ENCODE results near the gene BMX.

BMX gene

GRCh38 chrX:15500497-15500966 lies at the start of gene BMX:
BMX (plus strand) TSS chrX:15500807; CDS start chrX:15508354, 7,547 bp downstream.
- DNase-seq: no peak

GRCh38 chrX:15451913-15452312 lies 48.7 kb upstream of the BMX start:
- no peak for DNase-seq

GRCh38 chrX:15464704-15465103 lies 35.9 kb upstream of the BMX start:
- DNase-seq: no peak

- no peak for DNase-seq
Observed at GRCh38 chrX:15465347-15465746, 35.3 kb upstream of the BMX start.

- DNase-seq: peak; percentile 4
Observed at GRCh38 chrX:15465896-15466651, 34.5 kb upstream of the BMX start.

GRCh38 chrX:15468036-15468435 lies 32.6 kb upstream of the BMX start:
- peak; percentile 20 for DNase-seq

GRCh38 chrX:15469613-15470012 lies 31.0 kb upstream of the BMX start:
- DNase-seq: no peak

- DNase-seq: peak; percentile 76
Observed at GRCh38 chrX:15471028-15471427, 29.6 kb upstream of the BMX start.

- DNase-seq: no peak
Observed at GRCh38 chrX:15472531-15472930, 28.1 kb upstream of the BMX start.

GRCh38 chrX:15474028-15474427 lies 26.6 kb upstream of the BMX start:
- no peak for DNase-seq

- no peak for DNase-seq
Observed at GRCh38 chrX:15475021-15475420, 25.6 kb upstream of the BMX start.

GRCh38 chrX:15475486-15475885 lies 25.1 kb upstream of the BMX start:
- DNase-seq: no peak

- DNase-seq: no peak
Observed at GRCh38 chrX:15483891-15484290, 16.7 kb upstream of the BMX start.

GRCh38 chrX:15492469-15492868 lies 8.1 kb upstream of the BMX start:
- no peak for DNase-seq

GRCh38 chrX:15493118-15493962 lies 7.3 kb upstream of the BMX start, which contains the start of gene PIR:
PIR (minus strand) TSS chrX:15493333; CDS start chrX:15491257, 2,076 bp downstream.
- peak; percentile 85 for DNase-seq

- no peak for DNase-seq
Observed at GRCh38 chrX:15495801-15496200, 4.8 kb upstream of the BMX start.

- no peak for DNase-seq
Observed at GRCh38 chrX:15496824-15497223, 3.8 kb upstream of the BMX start.

GRCh38 chrX:15497865-15498264 lies 2.7 kb upstream of the BMX start:
- peak; percentile 69 for DNase-seq

- DNase-seq: no peak
Observed at GRCh38 chrX:15498741-15499140, 1.9 kb upstream of the BMX start.

GRCh38 chrX:15499976-15500375 lies 631 bp upstream of the BMX start:
- DNase-seq: no peak

GRCh38 chrX:15501506-15501905 lies 899 bp downstream of the BMX start:
- DNase-seq: no peak

- DNase-seq: no peak
Observed at GRCh38 chrX:15504661-15505060, 4.1 kb downstream of the BMX start.

GRCh38 chrX:15505101-15505500 lies 4.5 kb downstream of the BMX start:
- no peak for DNase-seq

GRCh38 chrX:15507005-15507404 lies 6.4 kb downstream of the BMX start:
- no peak for DNase-seq
